GM19328 (cell line): ENCODE data around the gene CCDC183.
"Not testable (repeated sequence)": the region's sequence is repeated elsewhere in the genome, so short reads cannot be mapped to it uniquely, and the experiment has no call there.

ENCODE experiments used
- ATAC-seq: cut with Tn5 transposase; IDR thresholded peaks from one replicate; pipeline ENCODE4 v1.9.1; 2021; ENCODE audit warnings: mild to moderate bottlenecking, moderate library complexity; ENCODE audit not compliant: unreplicated experiment

CCDC183 gene

DNA sequence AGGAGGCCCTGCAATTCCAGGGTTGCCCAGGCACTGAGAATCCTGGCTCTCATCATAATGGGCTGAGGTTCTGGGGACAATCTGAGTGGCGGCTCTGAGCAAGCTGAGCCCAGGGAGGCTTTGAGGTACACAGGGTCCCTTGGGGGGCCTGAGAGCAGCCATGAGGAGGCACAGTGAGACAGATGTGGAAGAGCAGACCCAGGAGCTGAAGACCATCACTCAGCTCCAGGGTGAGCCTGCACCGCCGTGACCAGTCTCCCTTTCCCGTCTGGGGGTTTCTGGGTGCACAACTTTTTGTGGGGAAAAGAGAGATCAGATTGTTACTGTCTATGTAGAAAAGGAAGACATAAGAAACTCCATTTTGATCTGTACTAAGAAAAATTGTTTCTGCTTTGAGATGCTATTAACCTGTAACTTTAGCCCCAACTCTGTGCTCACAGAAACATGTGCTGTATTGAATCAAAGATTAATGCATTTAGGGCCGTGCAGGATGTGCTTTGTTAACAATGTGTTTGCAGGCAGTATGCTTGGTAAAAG, at the start of gene CCDC183:
Gene CCDC183 (plus strand): TSS at position 101 of the 537 bp plus-strand sequence. CDS start 60 bp downstream, at position 161.
- ATAC-seq: no peak

DNA sequence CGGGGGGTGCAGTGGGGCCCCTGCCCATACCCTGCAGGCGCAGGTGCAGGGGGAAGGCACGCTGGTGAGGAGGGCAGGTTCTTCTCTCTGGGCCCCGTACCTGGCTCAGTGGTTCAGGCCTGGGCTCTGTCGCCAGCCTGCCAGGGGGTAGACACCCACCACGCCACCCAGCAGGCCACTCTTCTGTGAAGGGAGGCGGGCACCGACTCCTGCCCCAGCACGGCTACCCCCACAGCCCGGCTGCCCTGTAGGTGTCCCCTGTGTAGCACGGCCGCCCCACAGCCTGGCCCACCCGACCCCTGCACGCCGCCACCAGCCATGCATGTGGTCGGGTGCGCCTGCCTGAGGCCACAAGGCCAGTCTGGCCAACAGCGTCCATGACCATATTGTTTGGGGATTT, 49.5 kb upstream of the CCDC183 start:
- ATAC-seq: no peak

DNA sequence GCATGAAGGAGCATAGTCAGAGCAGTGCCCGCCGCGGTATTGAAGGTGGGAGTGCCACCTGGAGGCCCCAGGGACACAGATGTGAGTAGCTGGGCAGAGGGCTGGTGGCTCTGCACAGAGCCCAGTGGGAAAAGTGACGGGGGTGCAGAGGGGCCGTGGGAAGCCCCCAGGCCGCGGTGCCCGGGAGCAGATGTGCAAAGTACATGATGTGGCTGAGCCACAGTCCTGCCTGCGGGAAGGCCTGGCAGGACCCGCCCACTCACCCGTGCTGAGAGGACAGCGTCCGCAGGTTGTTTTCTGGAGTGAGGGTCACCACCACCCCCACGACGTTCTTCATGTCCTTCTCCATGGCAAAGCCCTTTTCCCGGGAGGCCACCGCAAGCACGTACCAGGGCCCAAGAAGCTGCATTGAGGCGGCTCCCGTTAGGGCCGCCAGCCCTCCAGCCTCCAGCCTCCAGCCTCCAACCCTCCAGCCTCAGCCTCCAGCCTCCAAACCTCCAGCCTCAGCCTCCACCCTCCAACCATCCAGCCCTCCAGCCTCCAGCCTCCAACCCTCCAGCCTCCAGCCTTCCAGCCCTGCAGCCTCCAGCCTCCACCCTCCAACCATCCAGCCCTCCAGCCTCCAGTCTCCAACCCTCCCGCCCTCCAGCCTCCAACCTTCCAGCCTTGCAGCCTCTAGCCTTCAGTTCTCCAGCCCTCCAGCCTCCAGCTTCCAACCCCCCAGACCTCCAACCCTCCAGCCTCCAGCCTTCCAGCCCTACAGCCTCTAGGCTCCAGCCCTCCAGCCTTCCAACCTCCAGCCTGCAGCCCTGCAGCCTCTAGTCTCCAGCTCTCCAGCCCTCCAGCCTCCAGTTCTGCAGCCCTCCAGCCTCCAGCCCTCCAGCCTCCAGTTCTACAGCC, 48.7 kb upstream of the CCDC183 start:
- ATAC-seq: no peak

DNA sequence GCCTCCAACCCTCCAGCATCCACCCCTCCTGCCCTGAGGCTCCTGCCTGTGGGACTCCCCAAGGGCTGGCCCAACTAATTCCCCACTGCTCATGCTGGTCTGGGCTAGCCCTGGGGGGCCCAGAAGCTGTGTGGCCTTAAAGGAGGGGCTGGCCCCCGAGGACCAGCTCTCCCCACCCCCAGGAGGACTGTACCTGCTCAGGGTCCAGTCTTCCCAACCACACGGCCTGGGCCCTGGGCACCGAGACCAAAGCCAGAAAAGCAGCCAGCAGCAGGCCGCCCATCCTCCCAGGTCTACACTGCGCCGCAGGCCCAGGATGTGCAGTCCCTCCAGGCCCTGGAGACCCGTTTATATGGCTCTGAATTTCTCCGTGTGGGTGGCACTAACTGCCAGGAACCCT, 47.9 kb upstream of the CCDC183 start, which contains the start of gene LCN6:
Gene LCN6 (minus strand): TSS at position 325 of the 400 bp plus-strand sequence. CDS start 42 bp downstream, at position 283.
- ATAC-seq: no peak

- no peak for ATAC-seq
Observed at GRCh38 chr9:136748666-136749611, 47.2 kb upstream of the CCDC183 start.

- ATAC-seq: no peak
Observed at GRCh38 chr9:136750526-136750925, 45.6 kb upstream of the CCDC183 start.

DNA sequence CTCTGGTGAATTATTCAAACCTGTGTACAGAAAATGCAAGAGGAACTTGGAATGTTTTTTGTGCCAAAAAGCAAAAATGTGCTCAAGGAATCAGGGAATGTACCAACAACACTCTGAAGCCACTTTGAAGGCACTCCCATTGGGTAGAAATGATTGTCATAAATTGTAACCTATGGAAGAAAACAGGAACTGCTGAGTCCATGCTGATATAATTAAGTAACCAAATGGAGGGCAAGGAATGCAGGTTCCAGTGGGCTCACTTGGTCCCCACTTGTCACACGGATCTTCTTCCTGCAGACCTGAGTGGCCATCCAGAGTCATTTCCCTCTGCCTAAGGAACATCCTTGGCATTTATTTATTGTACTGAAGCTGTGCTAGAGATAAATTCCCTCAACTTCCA, 44.9 kb upstream of the CCDC183 start:
- no peak for ATAC-seq

- no peak for ATAC-seq
Observed at GRCh38 chr9:136751814-136752213, 44.3 kb upstream of the CCDC183 start.

DNA sequence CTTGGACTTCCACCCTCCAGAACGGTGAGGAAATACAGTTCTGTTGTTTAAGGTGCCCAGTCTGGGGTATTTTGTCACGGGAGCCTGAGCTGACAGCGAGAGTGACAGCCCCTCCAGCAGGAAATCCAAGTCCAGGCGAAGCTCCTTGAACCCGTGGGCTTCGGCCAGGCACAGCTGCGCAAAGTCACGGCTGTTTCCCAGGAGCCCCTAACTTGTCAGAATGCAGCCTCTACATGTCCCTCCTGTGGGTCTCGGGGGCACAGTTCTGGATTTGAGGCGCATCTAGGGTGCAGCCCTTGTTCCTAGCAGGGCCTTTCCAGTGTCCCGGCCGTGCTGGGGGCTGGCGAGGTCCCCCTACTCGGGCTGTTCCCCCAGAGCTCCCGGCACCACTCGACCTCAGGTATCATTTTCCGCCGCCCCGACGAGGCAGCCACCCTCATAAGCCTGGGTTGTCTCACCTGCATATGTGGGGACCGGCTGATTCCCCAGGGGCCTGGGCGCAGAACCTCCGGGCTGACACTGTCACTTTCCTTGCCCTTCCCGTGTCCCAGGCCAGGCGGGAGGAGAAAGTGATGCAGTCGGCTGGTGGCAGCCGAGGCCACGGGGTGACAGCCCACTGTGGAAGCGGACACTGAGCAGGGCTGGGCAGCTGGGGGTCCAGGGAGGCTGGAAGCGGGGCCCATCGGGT, 42.6 kb upstream of the CCDC183 start:
- ATAC-seq: no peak

DNA sequence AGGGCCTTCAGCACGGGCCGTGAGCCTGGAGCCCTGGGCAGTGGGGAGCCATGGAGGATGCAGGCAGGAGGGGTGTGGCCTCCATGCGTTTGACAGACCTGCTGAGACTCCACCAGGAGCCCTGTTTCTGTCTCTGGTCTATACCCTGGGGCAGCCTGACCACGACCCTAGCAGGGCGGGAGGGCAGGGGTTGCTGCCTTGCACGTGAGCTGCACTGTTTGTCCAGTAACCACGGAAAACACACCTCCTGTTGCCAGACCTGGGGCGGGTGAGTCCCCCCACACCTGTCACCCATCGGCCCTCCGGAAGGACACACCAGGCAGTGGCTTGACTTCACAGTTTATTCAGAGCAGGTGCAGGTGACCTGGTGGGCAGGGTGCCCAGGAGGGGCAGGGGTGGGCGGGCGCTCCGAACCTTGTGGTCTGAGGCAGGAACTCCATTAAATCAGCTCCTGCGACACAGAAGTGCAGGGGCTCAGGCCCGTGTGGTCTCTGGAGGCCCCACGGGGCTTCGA, 42.0 kb upstream of the CCDC183 start:
- ATAC-seq: no peak

DNA sequence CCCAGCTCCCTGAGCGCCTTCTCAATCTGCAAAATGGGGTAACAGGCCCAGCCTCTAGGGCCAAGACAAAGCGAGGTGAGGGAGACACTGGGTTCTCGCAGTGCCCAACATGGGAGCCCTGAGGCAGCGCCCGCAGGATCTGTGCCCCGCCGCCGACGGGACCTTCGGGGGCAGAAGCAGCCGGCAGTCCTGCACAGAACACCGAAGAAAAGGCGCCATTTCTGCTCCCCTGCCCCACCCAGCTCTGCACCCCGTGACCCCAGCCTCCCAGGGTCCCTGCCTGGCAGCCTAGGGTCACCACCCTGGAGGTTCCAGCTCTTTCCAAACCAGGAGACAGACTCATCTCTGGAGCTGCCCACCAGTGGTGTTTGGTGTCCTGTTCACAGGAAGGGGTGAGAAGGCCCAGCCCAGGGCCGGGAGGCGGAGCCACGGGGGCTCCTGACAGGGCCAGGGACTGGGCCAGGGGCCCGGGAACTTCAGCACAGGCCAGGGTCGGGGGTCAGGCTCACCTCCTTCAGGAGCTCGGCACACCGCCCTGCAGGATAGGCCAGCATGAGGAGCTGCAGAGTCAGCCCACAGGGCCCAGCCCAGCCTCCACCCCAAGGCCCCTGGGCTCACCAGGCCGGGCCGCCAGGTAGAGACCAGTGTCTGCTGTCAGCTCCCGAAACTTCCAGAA, 41.4 kb upstream of the CCDC183 start:
- no peak for ATAC-seq

- ATAC-seq: not testable (repeated sequence)
Observed at GRCh38 chr9:136755302-136756133, 40.6 kb upstream of the CCDC183 start.

DNA sequence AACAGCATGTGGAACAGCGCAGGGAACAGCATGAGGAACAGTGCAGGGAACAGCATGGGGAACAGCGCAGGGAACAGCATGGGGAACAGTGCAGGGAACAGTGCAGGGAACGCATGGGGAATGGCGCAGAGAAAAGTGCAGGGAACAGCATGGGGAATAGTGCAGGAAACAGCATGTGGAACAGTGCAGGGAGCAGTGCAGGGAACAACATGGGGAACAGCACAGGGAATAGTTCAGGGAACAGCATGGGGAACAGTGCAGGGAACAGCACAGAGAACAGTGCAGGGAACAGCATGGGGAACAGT, 40.1 kb upstream of the CCDC183 start:
- ATAC-seq: no peak

- no peak for ATAC-seq
Observed at GRCh38 chr9:136756836-136757235, 39.3 kb upstream of the CCDC183 start.

DNA sequence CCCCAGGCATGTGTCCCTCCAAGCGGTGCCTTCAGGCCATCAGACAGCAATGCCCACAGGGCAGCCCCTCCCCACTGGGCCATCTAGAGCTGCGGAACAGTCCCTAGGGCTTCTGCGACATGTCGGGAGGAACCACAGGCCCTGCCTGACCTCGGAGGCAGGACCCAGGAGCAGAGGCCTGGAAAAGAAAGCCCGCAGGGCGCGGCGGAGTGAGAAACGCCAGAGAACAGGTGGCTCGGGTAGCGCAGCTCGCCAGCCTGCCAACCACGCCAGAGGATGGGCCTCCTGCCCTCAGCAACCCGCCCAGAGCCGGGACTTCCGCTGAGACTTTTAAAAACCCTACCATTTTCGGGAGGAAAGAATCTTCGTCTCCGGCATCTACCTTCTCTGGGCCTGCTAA, 38.8 kb upstream of the CCDC183 start:
- ATAC-seq: no peak

DNA sequence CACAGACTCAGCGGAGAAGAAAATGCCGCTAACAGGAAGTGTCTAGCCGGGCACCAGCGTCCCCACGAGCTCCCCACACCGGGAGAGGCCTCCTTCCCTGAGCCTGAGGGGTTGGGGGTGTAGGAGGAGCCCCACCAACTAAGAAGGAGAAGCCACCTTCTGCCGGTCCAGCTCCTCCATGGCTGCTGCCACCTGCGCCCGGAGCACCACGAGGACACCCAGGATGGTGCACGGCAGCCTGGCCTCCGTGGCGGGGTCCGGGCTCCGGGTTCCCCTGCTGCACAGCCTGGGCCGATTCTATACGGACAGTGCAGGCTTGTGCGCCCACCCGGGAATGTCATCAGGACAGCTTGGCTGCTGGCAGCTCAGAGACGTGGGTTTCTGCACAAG, 38.4 kb upstream of the CCDC183 start:
- no peak for ATAC-seq

DNA sequence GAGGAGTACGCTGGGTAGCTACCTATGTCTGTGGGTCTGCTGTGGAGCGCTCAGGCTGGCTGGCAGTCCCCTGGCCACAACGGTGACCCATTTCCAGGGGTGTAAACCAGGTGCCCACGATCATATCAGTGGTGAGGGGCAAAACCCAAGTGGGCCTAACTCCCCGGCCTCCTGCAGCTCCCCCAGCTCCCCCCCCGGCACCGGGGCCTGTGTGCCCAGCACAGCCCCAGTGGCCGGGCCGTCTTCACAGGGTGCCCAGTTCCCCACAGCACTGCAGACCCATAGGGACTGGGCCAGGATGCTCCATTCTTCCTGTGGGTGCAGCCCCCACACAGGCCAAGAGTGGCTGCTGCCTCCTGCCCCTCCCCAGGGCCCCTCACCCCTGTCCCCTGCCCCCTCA, 37.1 kb upstream of the CCDC183 start:
- ATAC-seq: no peak

DNA sequence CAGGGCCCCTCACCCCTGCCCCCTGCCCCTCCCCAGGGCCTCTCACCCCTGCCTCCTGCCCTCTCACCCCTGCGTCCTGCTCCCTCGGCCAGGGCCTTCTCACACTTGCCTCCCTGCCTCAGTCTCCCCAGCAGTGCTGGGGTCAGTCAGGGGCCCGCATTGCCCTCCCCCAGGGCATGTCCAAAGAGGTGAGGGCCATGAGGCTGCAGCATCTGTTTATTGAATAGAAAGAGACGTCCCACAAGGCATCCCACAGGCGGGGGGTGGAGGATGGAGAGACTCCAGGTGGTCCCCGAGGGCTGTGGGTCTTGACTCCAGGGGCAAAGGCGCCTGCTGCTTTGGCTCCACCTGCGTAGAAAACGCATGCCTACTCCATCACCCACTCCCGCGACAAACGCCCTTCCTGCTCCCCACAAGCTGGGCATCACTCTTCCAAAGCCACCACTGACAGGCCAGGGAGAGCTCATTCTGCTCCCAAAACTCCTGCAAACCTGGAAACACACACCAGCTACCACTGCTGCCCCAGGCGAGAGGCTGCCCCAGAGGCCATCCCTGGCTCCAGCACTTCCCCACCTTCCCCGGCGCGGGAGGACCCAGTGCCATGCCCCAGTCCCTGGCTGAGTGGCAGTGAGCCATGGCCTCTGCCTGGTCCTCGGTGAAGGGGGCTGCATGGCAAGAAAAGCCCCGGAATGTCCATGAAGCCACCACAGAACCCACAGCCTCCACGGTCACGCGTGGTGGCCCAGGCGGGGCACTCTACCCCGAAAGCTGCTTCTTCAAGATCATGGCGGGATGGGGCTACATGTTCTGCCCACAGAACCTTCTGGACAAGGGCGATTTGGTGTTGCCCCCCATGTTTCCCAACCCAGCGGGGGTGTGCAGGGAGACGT, 36.5 kb upstream of the CCDC183 start:
- no peak for ATAC-seq
